ENCODE measurements around the gene HNRNPA1L2.

Gene HNRNPA1L2

GRCh38 chr13:52652196-52652979, 10.2 kb downstream of the HNRNPA1L2 start, which contains the start of gene SUGT1 (continued):
- TF ChIP-seq PRDM6 (tag by site-specific recombination; IDR thresholded peaks at IDR 0.05) (no peak; the same call in 1 of the 2 replicates), ZNF324 (tag by site-specific recombination; IDR thresholded peaks at IDR 0.05) (peak; percentile 55; the same call in 1 of the 2 replicates), ZNF777 (tag by site-specific recombination; IDR thresholded peaks at IDR 0.05; ENCODE audit: borderline replicate concordance) (no peak), ZNF514 (tag by site-specific recombination; IDR thresholded peaks at IDR 0.05) (no peak), ZNF791 (tag by site-specific recombination; IDR thresholded peaks at IDR 0.05) (no peak), ZNF394 (tag by site-specific recombination; IDR thresholded peaks at IDR 0.05; ENCODE audit: borderline replicate concordance) (peak; percentile 74; the same call in 1 of the 2 replicates), ZNF280C (tag by site-specific recombination; IDR thresholded peaks at IDR 0.05) (no peak), ZBTB48 (tag by site-specific recombination; IDR thresholded peaks at IDR 0.05) (no peak), ZNF610 (tag by site-specific recombination; IDR thresholded peaks at IDR 0.05; ENCODE audit: borderline replicate concordance) (0 out of 2 replicates have a peak, but pooled peaks have one; percentile 46), ZNF510 (tag by site-specific recombination; IDR thresholded peaks at IDR 0.05; ENCODE audit: insufficient replicate concordance) (no peak), ZNF76 (tag by site-specific recombination; IDR thresholded peaks at IDR 0.05; ENCODE audit: borderline replicate concordance, low read depth) (peak; percentile 94), ZNF549 (tag by site-specific recombination; IDR thresholded peaks at IDR 0.05) (no peak), ZNF221 (tag by site-specific recombination; IDR thresholded peaks at IDR 0.05; ENCODE audit: borderline replicate concordance) (no peak), KLF16 (tag by site-specific recombination; IDR thresholded peaks at IDR 0.05) (0 out of 2 replicates have a peak, but pooled peaks have one; percentile 13), ZNF23 (tag by site-specific recombination; IDR thresholded peaks at IDR 0.05; ENCODE audit: borderline replicate concordance) (no peak), ZFP69B (tag by site-specific recombination; IDR thresholded peaks at IDR 0.05) (no peak; the same call in 1 of the 2 replicates), ZFHX2 (tag by site-specific recombination; conservative IDR thresholded peaks at IDR 0.05) (peak; percentile 81), GLIS2 (tag by site-specific recombination; IDR thresholded peaks at IDR 0.05) (no peak; the same call in none of the 2 replicates), ZNF677 (tag by site-specific recombination; IDR thresholded peaks at IDR 0.05) (no peak), REPIN1 (tag by site-specific recombination; IDR thresholded peaks at IDR 0.05; ENCODE audit: low read depth) (no peak), ZNF26 (tag by site-specific recombination; IDR thresholded peaks at IDR 0.05) (no peak), ZNF600 (tag by site-specific recombination; IDR thresholded peaks at IDR 0.05) (peak; percentile 87; the same call in 1 of the 2 replicates), MEIS1 (CRISPR knock-in tag; IDR thresholded peaks at IDR 0.05; ENCODE audit: borderline replicate concordance) (no peak), ZNF626 (tag by site-specific recombination; IDR thresholded peaks at IDR 0.05) (no peak), ZNF16 (tag by site-specific recombination; IDR thresholded peaks at IDR 0.05; ENCODE audit: low read depth) (no peak), ZNF354C (tag by site-specific recombination; IDR thresholded peaks at IDR 0.05; ENCODE audit: borderline replicate concordance, low read depth) (no peak), ZNF140 (tag by site-specific recombination; IDR thresholded peaks at IDR 0.05) (no peak), KLF1 (tag by site-specific recombination; IDR thresholded peaks at IDR 0.05) (peak; percentile 85), KLF10 (tag by site-specific recombination; IDR thresholded peaks at IDR 0.05) (peak; percentile 83), MYNN (tag by site-specific recombination; IDR thresholded peaks at IDR 0.05; ENCODE audit: borderline replicate concordance) (no peak), ZNF311 (tag by site-specific recombination; IDR thresholded peaks at IDR 0.05; ENCODE audit: borderline replicate concordance) (no peak), ZNF670 (tag by site-specific recombination; IDR thresholded peaks at IDR 0.05; ENCODE audit: low read depth) (no peak), ZBTB20 (tag by site-specific recombination; IDR thresholded peaks at IDR 0.05) (0 out of 2 replicates have a peak, but pooled peaks have one; percentile 28), GFI1B (tag by site-specific recombination; IDR thresholded peaks at IDR 0.05) (no peak)
